ENCODE measurements around the gene GPR137.

GPR137 gene

DNA sequence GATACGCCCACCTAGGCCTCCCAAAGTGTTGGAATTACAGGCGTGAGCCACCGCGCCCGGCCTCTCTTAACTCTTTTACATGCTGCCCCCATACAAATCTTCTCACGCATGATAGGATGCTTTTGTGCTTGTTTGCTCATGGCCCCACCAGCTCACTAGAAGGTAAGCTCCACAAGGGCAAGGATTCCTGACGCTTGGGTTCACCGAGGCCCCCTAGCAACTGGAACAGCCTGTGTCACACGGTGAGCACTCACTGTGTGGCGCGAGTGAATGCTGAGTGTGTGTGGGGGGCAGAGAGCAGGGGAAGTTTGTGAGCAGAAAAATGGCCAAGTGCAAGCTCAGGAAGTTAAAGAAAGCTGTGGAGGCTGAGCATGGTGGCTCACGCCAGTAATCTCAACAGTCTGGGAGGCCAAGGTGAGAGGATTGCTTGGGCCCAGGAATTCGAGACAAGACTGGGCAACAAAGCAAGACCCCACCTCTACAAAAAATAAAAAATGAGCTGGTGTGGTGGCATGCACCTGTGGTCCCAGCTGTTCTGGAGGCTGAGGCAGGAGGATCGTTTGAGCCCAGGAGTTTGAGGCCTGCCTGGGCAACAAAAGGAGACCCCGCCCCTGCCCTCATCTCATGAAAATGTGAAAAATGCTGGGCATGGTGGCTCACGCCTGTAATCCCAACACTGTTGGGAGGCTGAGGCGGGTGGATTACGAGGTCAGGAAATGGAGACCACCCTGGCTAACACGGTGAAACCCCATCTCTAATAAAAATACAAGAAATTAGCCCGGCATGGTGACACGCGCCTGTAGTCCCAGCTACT lies 3.5 kb upstream of the GPR137 start:
- Histone ChIP-seq H3K4me1 (ENCODE audit: control insufficient read depth, insufficient read depth, low read length, poor library complexity, severe bottlenecking) (peaks cover 8% of the 10 kb centered on the region), H3K27ac (ENCODE audit: low read depth, low read length, severe bottlenecking) (no peak overlapping the region), H3K4me3 (ENCODE audit: extremely low read depth, insufficient read depth, low read length, poor library complexity, severe bottlenecking) (no peak overlapping the region), H3K36me3 (ENCODE audit: control insufficient read depth, insufficient read depth, low read length) (peaks cover 25% of the 10 kb centered on the region), H3K9me3 (ENCODE audit: control insufficient read depth, low read length) (no peaks in the 10 kb centered on the region)
- 89 to 94% methylated on average over 18 of the region's 22 CpGs for WGBS, 2 experiments (ENCODE audit: insufficient coverage in 2 of 2)

GRCh38 chr11:64283092-64283491 lies 2.6 kb upstream of the GPR137 start:
- Histone ChIP-seq H3K4me1 (ENCODE audit: control insufficient read depth, insufficient read depth, low read length, poor library complexity, severe bottlenecking) (peaks cover 8% of the 10 kb centered on the region), H3K4me3 (ENCODE audit: extremely low read depth, insufficient read depth, low read length, poor library complexity, severe bottlenecking) (no peak overlapping the region), H3K36me3 (ENCODE audit: control insufficient read depth, insufficient read depth, low read length) (peaks cover 20% of the 10 kb centered on the region), H3K27ac (ENCODE audit: low read depth, low read length, severe bottlenecking) (no peak overlapping the region), H3K9me3 (ENCODE audit: control insufficient read depth, low read length) (no peaks in the 10 kb centered on the region)
- 96 to 100% methylated on average over 3 of the region's 3 CpGs for WGBS, 2 experiments (ENCODE audit: insufficient coverage in 2 of 2)

DNA sequence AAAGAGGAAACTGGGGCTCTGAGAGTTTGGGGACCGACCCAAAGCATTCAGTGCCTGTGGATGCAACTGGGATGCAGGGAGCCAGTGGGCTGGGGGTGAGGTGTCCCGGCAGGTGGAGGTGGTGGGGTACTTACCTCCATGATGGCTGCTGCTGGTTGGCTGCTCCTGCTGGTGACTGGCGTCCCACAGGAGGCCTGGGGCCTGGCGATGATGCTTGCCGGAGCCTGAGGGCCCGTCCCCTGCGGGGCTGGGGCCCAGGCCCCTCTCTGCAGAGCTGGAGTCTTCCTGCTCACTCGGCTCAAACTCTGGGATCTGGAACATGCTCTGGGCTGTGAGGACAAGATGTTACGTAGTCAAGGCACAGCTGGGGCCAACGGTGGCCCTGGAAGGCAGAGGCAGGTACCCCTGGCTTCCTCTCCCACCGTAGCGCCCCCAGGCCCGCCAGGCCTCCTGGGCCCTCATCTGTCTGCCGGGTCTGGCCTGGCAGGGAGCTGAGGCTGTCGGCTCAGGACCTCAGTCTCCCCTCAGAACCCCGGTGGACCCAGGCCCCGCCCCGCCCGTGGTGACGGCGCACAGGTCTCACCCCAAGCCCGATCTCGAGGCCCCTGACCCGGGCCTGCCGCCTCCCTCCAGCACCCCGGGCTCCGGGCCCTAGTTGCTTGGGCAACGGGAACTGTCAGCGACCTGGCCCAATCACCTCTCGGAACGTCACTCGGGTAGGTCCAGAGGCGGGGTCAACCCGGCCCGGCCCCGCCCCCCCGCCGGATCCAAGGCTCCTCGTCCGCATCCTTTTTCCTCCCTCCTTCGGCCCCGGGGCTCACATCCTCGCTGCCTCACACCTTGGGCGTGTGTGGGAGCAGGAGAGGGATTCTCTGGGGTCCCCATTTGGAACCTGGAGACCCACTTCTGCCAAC lies 1.3 kb upstream of the GPR137 start, which contains the start of gene BAD:
TSS of gene BAD (minus strand) at position 618 of the 914 bp plus-strand sequence. CDS start at position 321, 297 bp downstream.
- peaks cover 11% of the 10 kb centered on the region for H3K36me3 ChIP-seq (ENCODE audit: control insufficient read depth, insufficient read depth, low read length)
- 12 to 13% methylated on average over 32 to 39 of the region's 44 CpGs for WGBS, 2 experiments (ENCODE audit: insufficient coverage in 2 of 2)
- H3K4me3 ChIP-seq (ENCODE audit: extremely low read depth, insufficient read depth, low read length, poor library complexity, severe bottlenecking) = peak within 1 kb of the TSS; percentile 66
- H3K9me3 ChIP-seq (ENCODE audit: control insufficient read depth, low read length) = no peaks in the 10 kb centered on the region
- peak within 1 kb of the TSS; percentile 88 for H3K27ac ChIP-seq (ENCODE audit: low read depth, low read length, severe bottlenecking)
- peaks cover 8% of the 10 kb centered on the region for H3K4me1 ChIP-seq (ENCODE audit: control insufficient read depth, insufficient read depth, low read length, poor library complexity, severe bottlenecking)

DNA sequence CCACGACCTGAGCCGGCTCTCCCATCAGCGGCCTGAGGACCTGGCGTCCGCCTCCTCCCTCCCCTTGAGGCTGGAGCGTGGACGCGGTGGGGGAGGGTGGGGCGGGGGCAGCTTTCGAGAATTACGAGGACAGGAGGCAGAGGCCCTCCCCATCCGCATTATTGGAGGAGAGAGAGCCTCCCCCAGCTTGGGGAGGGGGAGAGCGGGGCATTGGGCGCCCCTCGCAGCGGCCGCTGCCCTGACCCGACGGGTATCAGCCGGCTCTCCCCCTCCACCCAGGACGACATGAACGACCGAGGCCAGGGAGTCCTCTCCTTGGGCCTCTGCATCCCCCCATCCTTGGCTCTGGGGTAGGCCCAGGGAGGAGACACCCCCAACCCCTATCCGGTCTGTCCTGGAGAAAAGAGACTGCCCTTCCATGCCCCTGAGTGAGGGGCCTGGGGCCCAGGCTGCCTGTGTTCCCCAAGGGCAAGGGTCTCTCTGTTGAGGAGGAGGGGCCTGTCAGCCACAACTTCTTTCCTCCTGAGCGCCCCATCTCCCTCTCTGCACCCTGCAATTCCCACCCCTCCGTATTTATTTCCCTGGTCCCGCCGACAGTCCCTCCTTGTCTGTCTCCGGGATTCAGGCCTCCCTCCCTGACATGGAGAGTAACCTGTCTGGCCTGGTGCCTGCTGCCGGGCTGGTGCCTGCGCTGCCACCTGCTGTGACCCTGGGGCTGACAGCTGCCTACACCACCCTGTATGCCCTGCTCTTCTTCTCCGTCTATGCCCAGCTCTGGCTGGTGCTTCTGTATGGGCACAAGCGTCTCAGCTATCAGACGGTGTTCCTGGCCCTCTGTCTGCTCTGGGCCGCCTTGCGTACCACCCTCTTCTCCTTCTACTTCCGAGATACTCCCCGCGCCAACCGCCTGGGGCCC lies 495 bp downstream of the GPR137 start:
- no peaks in the 10 kb centered on the region for H3K9me3 ChIP-seq (ENCODE audit: control insufficient read depth, low read length)
- peaks cover 8% of the 10 kb centered on the region for H3K4me1 ChIP-seq (ENCODE audit: control insufficient read depth, insufficient read depth, low read length, poor library complexity, severe bottlenecking)
- peaks cover 11% of the 10 kb centered on the region for H3K36me3 ChIP-seq (ENCODE audit: control insufficient read depth, insufficient read depth, low read length)
- no peak overlapping the region for H3K27ac ChIP-seq (ENCODE audit: low read depth, low read length, severe bottlenecking)
- H3K4me3 ChIP-seq (ENCODE audit: extremely low read depth, insufficient read depth, low read length, poor library complexity, severe bottlenecking) = peak overlapping the region; percentile 66
- WGBS, 2 experiments (ENCODE audit: insufficient coverage in 2 of 2) = 55 to 81% methylated on average over 16 of the region's 40 CpGs

GRCh38 chr11:64286801-64287159 lies 1.1 kb downstream of the GPR137 start:
- H3K36me3 ChIP-seq (ENCODE audit: control insufficient read depth, insufficient read depth, low read length) = peaks cover 11% of the 10 kb centered on the region
- H3K9me3 ChIP-seq (ENCODE audit: control insufficient read depth, low read length) = no peaks in the 10 kb centered on the region
- H3K4me1 ChIP-seq (ENCODE audit: control insufficient read depth, insufficient read depth, low read length, poor library complexity, severe bottlenecking) = peaks cover 8% of the 10 kb centered on the region
- 88 to 93% methylated on average over 8 to 9 of the region's 9 CpGs for WGBS, 2 experiments (ENCODE audit: insufficient coverage in 2 of 2)
- no peak overlapping the region for H3K27ac ChIP-seq (ENCODE audit: low read depth, low read length, severe bottlenecking)
- no peak overlapping the region for H3K4me3 ChIP-seq (ENCODE audit: extremely low read depth, insufficient read depth, low read length, poor library complexity, severe bottlenecking)

DNA sequence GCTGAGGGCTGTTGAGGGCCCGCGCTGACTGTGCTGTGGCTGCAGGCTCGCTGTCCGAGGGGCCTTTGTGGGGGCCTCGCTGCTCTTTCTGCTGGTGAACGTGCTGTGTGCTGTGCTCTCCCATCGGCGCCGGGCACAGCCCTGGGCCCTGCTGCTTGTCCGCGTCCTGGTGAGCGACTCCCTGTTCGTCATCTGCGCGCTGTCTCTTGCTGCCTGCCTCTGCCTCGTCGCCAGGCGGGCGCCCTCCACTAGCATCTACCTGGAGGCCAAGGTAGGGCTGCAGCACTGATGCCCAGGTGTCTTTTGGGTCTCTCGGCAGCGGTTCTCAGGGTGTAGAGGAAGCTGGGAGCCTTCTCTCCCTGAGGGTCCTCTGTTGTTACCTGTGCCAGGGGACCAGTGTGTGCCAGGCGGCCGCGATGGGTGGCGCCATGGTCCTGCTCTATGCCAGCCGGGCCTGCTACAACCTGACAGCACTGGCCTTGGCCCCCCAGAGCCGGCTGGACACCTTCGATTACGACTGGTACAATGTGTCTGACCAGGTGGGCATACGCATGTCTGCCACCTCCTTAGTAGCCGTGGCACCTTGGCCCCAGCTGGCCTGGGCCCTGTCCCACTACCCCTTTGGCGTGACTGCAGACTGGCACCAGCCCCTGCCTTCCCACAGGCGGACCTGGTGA lies 2.2 kb downstream of the GPR137 start:
- H3K4me3 ChIP-seq (ENCODE audit: extremely low read depth, insufficient read depth, low read length, poor library complexity, severe bottlenecking) = no peak overlapping the region
- H3K36me3 ChIP-seq (ENCODE audit: control insufficient read depth, insufficient read depth, low read length) = peaks cover 4% of the 10 kb centered on the region
- no peaks in the 10 kb centered on the region for H3K9me3 ChIP-seq (ENCODE audit: control insufficient read depth, low read length)
- WGBS, 2 experiments (ENCODE audit: insufficient coverage in 2 of 2) = 94 to 95% methylated on average over 30 to 33 of the region's 33 CpGs
- H3K4me1 ChIP-seq (ENCODE audit: control insufficient read depth, insufficient read depth, low read length, poor library complexity, severe bottlenecking) = peaks cover 8% of the 10 kb centered on the region
- no peak overlapping the region for H3K27ac ChIP-seq (ENCODE audit: low read depth, low read length, severe bottlenecking)

DNA sequence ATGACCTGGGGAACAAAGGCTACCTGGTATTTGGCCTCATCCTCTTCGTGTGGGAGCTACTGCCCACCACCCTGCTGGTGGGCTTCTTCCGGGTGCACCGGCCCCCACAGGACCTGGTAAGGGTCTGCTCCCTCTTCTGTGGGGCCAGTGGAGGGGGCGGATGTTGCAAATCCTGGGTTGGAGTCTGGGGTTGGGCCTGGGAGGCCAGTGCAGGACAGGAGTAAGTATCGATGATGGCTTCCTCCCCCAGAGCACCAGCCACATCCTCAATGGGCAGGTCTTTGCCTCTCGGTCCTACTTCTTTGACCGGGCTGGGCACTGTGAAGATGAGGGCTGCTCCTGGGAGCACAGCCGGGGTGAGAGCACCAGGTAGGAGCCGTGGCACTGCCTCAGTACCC lies 2.7 kb downstream of the GPR137 start:
- no peak overlapping the region for H3K4me3 ChIP-seq (ENCODE audit: extremely low read depth, insufficient read depth, low read length, poor library complexity, severe bottlenecking)
- H3K9me3 ChIP-seq (ENCODE audit: control insufficient read depth, low read length) = no peaks in the 10 kb centered on the region
- H3K4me1 ChIP-seq (ENCODE audit: control insufficient read depth, insufficient read depth, low read length, poor library complexity, severe bottlenecking) = peaks cover 8% of the 10 kb centered on the region
- no peak overlapping the region for H3K27ac ChIP-seq (ENCODE audit: low read depth, low read length, severe bottlenecking)
- WGBS, 2 experiments (ENCODE audit: insufficient coverage in 2 of 2) = 93 to 94% methylated on average over 7 to 8 of the region's 9 CpGs
- H3K36me3 ChIP-seq (ENCODE audit: control insufficient read depth, insufficient read depth, low read length) = no peaks in the 10 kb centered on the region

DNA sequence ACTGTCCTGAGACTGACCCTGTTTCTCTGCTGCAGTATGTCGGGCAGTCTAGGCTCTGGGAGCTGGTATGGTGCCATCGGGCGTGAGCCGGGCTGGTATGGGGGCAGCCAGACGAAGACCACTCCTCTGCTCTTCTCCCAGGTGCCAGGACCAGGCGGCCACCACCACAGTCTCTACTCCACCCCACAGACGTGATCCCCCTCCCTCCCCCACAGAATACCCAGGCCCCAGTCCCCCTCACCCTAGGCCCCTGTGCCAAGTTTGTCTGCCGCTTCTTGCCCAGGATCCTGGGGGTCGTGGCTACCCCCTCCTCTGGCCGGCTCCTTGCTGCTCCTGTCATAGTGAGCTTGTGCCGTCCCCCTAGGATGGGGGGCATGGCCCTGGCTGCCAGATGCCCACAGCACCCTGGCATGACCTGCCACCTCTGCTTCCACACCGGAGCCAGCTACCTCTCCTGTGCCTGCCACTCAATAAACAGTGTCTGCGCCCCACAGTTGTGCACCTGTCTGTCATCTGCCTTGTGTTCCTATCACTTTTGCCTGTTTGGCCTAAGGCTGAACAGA lies 3.4 kb downstream of the GPR137 start:
- WGBS, 2 experiments (ENCODE audit: insufficient coverage in 2 of 2) = 91 to 95% methylated on average over 7 to 11 of the region's 13 CpGs
- no peaks in the 10 kb centered on the region for H3K9me3 ChIP-seq (ENCODE audit: control insufficient read depth, low read length)
- H3K27ac ChIP-seq (ENCODE audit: low read depth, low read length, severe bottlenecking) = no peak overlapping the region
- no peak overlapping the region for H3K4me3 ChIP-seq (ENCODE audit: extremely low read depth, insufficient read depth, low read length, poor library complexity, severe bottlenecking)
- peaks cover under 1% of the 10 kb centered on the region for H3K4me1 ChIP-seq (ENCODE audit: control insufficient read depth, insufficient read depth, low read length, poor library complexity, severe bottlenecking)
- no peaks in the 10 kb centered on the region for H3K36me3 ChIP-seq (ENCODE audit: control insufficient read depth, insufficient read depth, low read length)

- H3K36me3 ChIP-seq (ENCODE audit: control insufficient read depth, insufficient read depth, low read length) = no peaks in the 10 kb centered on the region
- H3K9me3 ChIP-seq (ENCODE audit: control insufficient read depth, low read length) = no peaks in the 10 kb centered on the region
- no peak overlapping the region for H3K27ac ChIP-seq (ENCODE audit: low read depth, low read length, severe bottlenecking)
- H3K4me3 ChIP-seq (ENCODE audit: extremely low read depth, insufficient read depth, low read length, poor library complexity, severe bottlenecking) = no peak overlapping the region
- no peaks in the 10 kb centered on the region for H3K4me1 ChIP-seq (ENCODE audit: control insufficient read depth, insufficient read depth, low read length, poor library complexity, severe bottlenecking)
- 52 to 67% methylated on average over 8 of the region's 10 CpGs for WGBS, 2 experiments (ENCODE audit: insufficient coverage in 2 of 2)
These were observed 5.0 kb downstream of the GPR137 start for GRCh38 chr11:64290352-64291261.

All from mesodermal cell (in vitro differentiated cells).